A549 (cell line): ENCODE measurements around the gene F13B.
"Not testable (repeated sequence)": the region's sequence is repeated elsewhere in the genome, so short reads cannot be mapped to it uniquely, and the experiment has no call there.

ENCODE experiments used
- CEBPB ChIP-seq, 2 experiments: fragments of >200 bp in 1 of 2; sonication (Bioruptor Twin) in 1 of 2; formaldehyde crosslinking in 1 of 2; IDR thresholded peaks; 2 replicates each; pipeline ENCODE4 v1.6.1; 2012 to 2016
- EP300 ChIP-seq, 2 experiments: fragments of >200 bp; sonication (Bioruptor Twin); formaldehyde crosslinking; IDR thresholded peaks; 2 replicates in 1 of 2; 3 replicates in 1 of 2; pipeline ENCODE4 v1.6.1; 2016 to 2017
- POLR2A ChIP-seq: IDR thresholded peaks from 2 replicates; pipeline ENCODE4 v1.6.1; 2012; ENCODE audit warnings: mild to moderate bottlenecking, low read length
- RAD21 ChIP-seq, 2 experiments: fragments of >200 bp in 1 of 2; sonication (Bioruptor Twin) in 1 of 2; formaldehyde crosslinking in 1 of 2; IDR thresholded peaks in 1 of 2; conservative IDR thresholded peaks in 1 of 2; 2 replicates in 1 of 2; 3 replicates in 1 of 2; pipeline ENCODE4 v1.6.1; 2012 to 2018; ENCODE audit warnings: inconsistent platforms in 1 of 2
- TF ChIP-seq, protein P1 (sequence below): fragments of >200 bp; sonication (Bioruptor Twin); formaldehyde crosslinking; IDR thresholded peaks from 3 replicates; pipeline ENCODE4 v1.5.1; 2016
- TF ChIP-seq, protein P2 (sequence below): IDR thresholded peaks from 2 replicates; pipeline ENCODE4 v1.6.1; 2012
- TF ChIP-seq, protein P3 (sequence below): fragments of 200-600 bp; sonication (generic); IDR thresholded peaks from 2 replicates; pipeline ENCODE4 v1.6.1; 2016; ENCODE audit warnings: antibody characterized with exemption, mild to moderate bottlenecking, moderate library complexity
- TF ChIP-seq, protein P4 (sequence below): fragments of 450-650 bp; IDR thresholded peaks from 2 replicates; pipeline ENCODE4 v1.6.1; 2014; ENCODE audit warnings: antibody characterized with exemption

DNA sequence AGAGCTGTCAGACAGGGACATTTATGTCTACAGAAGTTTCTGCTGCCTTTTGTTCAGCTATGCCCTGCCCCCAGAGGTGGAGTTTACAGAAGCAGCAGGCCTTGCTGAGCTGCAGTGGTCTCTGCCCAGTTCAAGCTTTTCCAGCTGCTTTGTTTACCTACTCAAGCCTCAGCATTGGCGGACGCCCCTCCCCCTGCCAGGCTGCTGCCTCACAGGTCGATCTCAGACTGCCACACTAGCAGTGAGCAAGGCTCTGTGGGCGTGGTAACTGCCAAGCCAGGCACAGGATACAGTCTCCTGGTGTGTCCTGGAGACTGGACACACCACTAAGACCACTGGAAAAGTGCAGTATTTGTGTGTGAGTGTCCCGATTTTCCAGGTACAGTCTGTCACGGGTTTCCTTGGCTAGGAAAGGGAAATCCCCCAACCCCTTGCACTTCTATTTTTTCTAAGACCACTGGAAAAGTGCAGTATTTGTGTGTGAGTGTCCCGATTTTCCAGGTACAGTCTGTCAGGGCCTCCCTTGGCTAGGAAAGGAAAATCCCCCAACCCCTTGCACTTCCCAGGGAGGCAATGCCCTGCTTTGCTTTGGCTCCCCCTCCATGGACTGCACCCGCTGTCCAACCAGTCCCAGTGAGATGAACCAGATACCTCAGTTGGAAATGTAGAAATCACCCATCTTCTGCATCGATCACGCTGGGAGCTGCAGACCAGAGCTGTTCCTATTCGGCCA, 75.0 kb downstream of the F13B start:
- TF ChIP-seq, protein P1, sequence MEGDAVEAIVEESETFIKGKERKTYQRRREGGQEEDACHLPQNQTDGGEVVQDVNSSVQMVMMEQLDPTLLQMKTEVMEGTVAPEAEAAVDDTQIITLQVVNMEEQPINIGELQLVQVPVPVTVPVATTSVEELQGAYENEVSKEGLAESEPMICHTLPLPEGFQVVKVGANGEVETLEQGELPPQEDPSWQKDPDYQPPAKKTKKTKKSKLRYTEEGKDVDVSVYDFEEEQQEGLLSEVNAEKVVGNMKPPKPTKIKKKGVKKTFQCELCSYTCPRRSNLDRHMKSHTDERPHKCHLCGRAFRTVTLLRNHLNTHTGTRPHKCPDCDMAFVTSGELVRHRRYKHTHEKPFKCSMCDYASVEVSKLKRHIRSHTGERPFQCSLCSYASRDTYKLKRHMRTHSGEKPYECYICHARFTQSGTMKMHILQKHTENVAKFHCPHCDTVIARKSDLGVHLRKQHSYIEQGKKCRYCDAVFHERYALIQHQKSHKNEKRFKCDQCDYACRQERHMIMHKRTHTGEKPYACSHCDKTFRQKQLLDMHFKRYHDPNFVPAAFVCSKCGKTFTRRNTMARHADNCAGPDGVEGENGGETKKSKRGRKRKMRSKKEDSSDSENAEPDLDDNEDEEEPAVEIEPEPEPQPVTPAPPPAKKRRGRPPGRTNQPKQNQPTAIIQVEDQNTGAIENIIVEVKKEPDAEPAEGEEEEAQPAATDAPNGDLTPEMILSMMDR: not testable (repeated sequence)
- TF ChIP-seq, protein P2, sequence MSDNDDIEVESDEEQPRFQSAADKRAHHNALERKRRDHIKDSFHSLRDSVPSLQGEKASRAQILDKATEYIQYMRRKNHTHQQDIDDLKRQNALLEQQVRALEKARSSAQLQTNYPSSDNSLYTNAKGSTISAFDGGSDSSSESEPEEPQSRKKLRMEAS: not testable (repeated sequence)
- not testable (repeated sequence) for TF ChIP-seq EP300 (IDR thresholded peaks at IDR 0.05); POLR2A; CEBPB (IDR thresholded peaks at IDR 0.05); RAD21 (conservative IDR thresholded peaks at IDR 0.05 in 1 of 2, IDR thresholded peaks at IDR 0.05 in 1 of 2)
- TF ChIP-seq, protein P3, sequence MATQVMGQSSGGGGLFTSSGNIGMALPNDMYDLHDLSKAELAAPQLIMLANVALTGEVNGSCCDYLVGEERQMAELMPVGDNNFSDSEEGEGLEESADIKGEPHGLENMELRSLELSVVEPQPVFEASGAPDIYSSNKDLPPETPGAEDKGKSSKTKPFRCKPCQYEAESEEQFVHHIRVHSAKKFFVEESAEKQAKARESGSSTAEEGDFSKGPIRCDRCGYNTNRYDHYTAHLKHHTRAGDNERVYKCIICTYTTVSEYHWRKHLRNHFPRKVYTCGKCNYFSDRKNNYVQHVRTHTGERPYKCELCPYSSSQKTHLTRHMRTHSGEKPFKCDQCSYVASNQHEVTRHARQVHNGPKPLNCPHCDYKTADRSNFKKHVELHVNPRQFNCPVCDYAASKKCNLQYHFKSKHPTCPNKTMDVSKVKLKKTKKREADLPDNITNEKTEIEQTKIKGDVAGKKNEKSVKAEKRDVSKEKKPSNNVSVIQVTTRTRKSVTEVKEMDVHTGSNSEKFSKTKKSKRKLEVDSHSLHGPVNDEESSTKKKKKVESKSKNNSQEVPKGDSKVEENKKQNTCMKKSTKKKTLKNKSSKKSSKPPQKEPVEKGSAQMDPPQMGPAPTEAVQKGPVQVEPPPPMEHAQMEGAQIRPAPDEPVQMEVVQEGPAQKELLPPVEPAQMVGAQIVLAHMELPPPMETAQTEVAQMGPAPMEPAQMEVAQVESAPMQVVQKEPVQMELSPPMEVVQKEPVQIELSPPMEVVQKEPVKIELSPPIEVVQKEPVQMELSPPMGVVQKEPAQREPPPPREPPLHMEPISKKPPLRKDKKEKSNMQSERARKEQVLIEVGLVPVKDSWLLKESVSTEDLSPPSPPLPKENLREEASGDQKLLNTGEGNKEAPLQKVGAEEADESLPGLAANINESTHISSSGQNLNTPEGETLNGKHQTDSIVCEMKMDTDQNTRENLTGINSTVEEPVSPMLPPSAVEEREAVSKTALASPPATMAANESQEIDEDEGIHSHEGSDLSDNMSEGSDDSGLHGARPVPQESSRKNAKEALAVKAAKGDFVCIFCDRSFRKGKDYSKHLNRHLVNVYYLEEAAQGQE: not testable (repeated sequence)
- TF ChIP-seq, protein P4, sequence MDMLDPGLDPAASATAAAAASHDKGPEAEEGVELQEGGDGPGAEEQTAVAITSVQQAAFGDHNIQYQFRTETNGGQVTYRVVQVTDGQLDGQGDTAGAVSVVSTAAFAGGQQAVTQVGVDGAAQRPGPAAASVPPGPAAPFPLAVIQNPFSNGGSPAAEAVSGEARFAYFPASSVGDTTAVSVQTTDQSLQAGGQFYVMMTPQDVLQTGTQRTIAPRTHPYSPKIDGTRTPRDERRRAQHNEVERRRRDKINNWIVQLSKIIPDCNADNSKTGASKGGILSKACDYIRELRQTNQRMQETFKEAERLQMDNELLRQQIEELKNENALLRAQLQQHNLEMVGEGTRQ: not testable (repeated sequence)
